ENCODE data around the gene CILP2.

GRCh38 chr19:19508217-19508616 is 29.8 kb upstream of the CILP2 start:
- TF ChIP-seq POLR2AphosphoS5 (IDR thresholded peaks at IDR 0.05; ENCODE audit: low read depth, low read length) (no peak), POLR2A (IDR thresholded peaks at IDR 0.05; ENCODE audit: low read depth, low read length) (no peak)

Measured in GM12892 (cell line).